Panc1 (cell line): ENCODE results near the gene GRHL3.

ENCODE experiments used
- POLR2AphosphoS5 ChIP-seq: IDR thresholded peaks from 2 replicates; pipeline ENCODE4 v1.6.1; 2012; ENCODE audit warnings: mild to moderate bottlenecking, low read depth, low read length, moderate library complexity
- TF ChIP-seq, protein P1 (sequence below): fragments of 450-650 bp; IDR thresholded peaks from 2 replicates; pipeline ENCODE4 v1.5.1; 2017; ENCODE audit warnings: mild to moderate bottlenecking
- TF ChIP-seq, protein P2 (sequence below), 2 experiments: IDR thresholded peaks; 2 replicates each; pipeline ENCODE4 v1.6.1; 2011 to 2012; ENCODE audit warnings: low read depth in 2 of 2, control low read depth in 1 of 2, low read length in 1 of 2, mild to moderate bottlenecking in 1 of 2, moderate library complexity in 1 of 2; ENCODE audit not compliant: insufficient read depth in 1 of 2

DNA sequence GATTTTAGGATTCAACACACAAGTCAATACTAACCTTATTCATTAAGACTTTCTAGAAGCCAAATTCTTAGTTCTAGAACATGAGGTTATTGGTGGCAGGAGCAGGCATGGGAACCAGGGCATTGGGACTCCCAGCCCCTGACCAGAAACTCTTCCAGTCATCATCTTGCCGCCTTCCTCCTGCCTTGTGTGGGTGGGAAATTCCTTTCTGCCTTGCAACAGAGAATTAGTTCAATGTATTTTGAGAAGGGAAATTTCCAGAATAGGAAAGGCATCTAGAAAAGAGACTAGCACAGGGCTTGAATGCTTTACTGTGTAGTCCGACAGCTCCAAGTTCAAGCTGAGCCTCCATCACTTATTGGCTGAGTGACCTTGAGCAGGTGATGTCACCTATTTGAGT lies 8.7 kb downstream of the GRHL3 start:
- TF ChIP-seq, protein P1, sequence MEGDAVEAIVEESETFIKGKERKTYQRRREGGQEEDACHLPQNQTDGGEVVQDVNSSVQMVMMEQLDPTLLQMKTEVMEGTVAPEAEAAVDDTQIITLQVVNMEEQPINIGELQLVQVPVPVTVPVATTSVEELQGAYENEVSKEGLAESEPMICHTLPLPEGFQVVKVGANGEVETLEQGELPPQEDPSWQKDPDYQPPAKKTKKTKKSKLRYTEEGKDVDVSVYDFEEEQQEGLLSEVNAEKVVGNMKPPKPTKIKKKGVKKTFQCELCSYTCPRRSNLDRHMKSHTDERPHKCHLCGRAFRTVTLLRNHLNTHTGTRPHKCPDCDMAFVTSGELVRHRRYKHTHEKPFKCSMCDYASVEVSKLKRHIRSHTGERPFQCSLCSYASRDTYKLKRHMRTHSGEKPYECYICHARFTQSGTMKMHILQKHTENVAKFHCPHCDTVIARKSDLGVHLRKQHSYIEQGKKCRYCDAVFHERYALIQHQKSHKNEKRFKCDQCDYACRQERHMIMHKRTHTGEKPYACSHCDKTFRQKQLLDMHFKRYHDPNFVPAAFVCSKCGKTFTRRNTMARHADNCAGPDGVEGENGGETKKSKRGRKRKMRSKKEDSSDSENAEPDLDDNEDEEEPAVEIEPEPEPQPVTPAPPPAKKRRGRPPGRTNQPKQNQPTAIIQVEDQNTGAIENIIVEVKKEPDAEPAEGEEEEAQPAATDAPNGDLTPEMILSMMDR: no peak
- no peak for TF ChIP-seq POLR2AphosphoS5
- TF ChIP-seq, protein P2, sequence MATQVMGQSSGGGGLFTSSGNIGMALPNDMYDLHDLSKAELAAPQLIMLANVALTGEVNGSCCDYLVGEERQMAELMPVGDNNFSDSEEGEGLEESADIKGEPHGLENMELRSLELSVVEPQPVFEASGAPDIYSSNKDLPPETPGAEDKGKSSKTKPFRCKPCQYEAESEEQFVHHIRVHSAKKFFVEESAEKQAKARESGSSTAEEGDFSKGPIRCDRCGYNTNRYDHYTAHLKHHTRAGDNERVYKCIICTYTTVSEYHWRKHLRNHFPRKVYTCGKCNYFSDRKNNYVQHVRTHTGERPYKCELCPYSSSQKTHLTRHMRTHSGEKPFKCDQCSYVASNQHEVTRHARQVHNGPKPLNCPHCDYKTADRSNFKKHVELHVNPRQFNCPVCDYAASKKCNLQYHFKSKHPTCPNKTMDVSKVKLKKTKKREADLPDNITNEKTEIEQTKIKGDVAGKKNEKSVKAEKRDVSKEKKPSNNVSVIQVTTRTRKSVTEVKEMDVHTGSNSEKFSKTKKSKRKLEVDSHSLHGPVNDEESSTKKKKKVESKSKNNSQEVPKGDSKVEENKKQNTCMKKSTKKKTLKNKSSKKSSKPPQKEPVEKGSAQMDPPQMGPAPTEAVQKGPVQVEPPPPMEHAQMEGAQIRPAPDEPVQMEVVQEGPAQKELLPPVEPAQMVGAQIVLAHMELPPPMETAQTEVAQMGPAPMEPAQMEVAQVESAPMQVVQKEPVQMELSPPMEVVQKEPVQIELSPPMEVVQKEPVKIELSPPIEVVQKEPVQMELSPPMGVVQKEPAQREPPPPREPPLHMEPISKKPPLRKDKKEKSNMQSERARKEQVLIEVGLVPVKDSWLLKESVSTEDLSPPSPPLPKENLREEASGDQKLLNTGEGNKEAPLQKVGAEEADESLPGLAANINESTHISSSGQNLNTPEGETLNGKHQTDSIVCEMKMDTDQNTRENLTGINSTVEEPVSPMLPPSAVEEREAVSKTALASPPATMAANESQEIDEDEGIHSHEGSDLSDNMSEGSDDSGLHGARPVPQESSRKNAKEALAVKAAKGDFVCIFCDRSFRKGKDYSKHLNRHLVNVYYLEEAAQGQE (IDR thresholded peaks at IDR 0.05; ENCODE audit: insufficient read depth in 1 of 2, low read depth in 2 of 2, low read length in 1 of 2): no peak
